Measurements from ENCODE around the gene KHDRBS2.
"Not testable (repeated sequence)": the region's sequence is repeated elsewhere in the genome, so short reads cannot be mapped to it uniquely, and the experiment has no call there.

Gene KHDRBS2

GRCh38 chr6:61835237-61835636 is 450.8 kb downstream of the KHDRBS2 start:
- DNase-seq, result no peak

- DNase-seq, result no peak
Observed at GRCh38 chr6:61833176-61833755, 452.8 kb downstream of the KHDRBS2 start.

GRCh38 chr6:61817716-61818115 is 468.3 kb downstream of the KHDRBS2 start:
- no peak for DNase-seq

DNA sequence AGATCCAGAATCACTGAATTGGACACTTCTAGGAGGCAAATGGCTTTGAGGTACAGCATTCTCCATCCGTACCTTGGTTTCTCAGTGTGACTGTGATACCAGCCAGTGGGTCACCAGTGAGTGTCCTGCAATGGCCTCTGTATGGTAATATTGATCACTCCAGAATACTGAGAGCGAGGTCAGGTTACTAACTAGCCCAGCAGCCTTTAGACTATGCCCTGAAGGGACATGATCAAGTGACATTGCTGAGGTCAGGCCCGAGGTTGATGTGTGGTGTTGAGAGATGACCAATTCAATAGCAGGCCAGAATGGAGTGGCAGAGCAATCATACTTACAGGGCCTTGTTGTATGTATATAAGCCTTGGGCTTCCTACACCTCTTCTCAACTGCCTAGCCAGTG is 476.0 kb downstream of the KHDRBS2 start:
- no peak for DNase-seq

DNA sequence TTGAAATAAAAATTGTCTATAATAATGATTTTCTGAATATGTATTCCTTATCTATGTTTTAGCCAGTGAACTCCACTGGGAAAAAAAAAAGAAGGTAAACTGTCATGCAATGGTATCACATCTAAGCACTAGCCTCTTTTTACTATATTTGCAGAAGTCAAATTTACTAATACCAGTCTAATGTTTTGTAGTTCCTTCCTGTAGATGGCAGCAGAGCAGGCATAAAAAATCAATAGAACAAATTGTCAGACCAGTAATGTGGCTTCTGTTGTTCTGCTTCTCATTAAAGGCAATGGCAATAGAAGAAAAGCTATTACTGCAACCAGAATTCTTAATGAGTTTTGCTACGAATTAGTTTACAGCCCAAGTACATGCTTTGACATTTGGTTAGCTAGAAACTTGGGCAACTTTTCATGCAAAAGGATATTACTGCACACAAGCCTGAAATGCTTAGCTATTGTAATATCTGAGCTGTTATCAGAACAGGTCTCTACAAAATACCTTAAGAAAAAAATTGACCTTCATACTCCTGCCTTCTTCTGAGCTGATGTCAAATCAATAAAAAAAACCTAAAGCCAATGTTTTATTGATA is 476.9 kb downstream of the KHDRBS2 start:
- DNase-seq, result no peak

DNA sequence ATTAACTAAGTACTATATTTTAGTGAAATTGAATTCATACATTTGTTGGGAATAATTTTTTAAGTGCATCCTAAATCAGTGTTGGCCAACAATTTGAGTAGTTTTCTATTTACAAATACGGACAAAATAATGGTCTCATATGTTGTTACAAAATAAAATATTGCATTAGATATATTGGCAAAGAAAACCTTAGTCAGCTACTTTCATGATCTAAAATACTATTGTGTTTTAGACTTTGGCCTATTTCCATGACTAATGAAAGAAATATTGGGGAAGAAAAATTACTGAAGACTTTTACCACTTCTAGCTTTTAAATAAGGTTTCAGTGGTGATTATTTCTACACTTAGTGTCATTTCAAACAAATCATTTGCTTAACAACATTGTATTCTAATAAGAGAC is 498.0 kb downstream of the KHDRBS2 start:
- DNase-seq, result no peak

DNA sequence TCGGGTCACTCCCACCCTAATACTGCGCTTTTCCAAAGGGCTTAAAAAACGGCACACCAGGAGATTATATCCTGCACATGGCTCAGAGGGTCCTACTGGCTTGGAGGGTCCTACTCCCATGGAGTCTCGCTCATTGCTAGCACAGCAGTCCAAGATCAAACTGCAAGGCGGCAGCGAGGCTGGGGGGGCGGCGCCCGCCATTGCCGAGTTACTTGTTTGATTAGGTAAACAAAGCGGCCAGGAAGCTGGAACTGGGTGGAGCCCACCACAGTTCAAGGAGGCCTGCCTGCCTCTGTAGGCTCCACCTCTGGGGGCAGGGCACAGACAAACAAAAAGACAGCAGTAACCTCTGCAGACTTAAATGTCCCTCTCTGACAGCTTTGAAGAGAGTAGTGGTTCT is 516.6 kb downstream of the KHDRBS2 start:
- DNase-seq, result not testable (repeated sequence)

DNA sequence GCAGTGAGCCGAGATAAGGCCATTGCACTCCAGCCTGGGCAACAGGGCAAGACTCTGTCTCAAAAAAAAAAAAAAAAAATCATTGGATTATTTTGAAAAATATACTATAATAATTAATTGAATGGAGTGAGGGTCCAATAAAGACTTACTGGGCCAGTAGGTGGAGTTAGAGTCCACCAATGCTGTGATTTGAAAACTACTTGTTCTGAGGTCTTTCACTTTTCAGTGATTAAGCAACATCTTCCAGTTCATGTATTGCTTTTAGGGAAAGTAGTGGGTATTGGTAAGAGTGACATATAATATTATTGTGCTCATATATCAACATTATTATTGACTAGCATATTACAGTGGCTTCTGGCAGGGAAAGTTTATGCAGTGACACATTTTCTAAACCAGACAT is 530.3 kb downstream of the KHDRBS2 start:
- no peak for DNase-seq

DNA sequence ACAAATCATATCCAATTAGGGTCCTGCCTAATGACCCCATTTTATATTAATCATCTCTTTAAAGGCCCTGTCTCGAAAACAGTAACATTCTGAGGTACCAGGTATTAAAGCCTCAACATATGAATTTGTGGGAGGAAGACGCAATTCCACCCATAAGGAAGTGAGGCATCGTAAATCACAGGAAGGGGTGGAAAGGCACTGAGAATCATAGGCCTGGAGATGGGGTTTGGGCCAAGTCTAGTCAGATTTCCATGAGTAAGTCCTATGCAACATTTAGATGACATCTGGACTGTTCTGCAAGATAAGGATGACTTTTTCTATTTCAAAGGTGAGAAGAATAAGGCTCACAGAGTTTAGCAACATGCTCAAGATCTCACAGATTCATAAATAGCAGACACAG is 534.0 kb downstream of the KHDRBS2 start:
- no peak for DNase-seq

DNA sequence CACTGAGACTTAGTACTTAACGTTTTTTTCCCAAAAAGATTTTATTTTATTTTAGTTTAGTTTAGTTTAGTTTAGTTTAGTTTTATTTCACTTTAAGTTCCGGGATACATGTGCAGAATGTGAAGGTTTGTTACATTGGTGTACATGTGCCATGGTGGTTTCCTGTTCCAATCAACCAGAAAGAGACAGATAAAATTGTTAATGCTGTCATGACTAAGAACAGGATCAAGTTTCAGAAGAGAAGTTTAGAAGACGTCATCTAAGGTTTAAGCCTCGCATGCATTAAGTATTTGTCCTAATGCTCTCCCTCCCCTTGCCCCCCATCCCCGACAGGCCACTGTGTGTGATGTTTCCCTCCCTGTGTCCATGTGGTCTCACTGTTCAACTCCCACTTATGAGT is 540.0 kb downstream of the KHDRBS2 start:
- DNase-seq, result no peak

DNA sequence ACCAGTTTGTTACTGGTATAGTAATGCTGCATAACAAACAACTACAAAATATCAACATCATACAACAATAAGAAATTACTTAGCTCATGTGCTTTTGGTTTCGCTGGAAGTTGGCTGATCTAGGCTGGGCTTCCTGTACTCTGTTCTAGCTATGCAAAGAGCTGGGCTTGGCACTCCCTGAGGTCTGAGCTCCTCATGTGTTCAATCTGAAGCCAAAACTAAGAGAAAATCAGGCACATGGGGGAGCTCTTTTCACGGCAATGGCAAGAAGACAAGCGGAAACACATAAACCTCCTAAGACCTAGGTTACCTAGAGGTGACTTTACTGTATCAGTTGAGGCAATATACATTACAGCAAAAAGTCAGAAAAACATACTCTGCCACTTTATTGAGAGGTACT is 574.2 kb downstream of the KHDRBS2 start:
- no peak for DNase-seq

GRCh38 chr6:61688165-61688564 is 597.9 kb downstream of the KHDRBS2 start:
- DNase-seq, result no peak

DNA sequence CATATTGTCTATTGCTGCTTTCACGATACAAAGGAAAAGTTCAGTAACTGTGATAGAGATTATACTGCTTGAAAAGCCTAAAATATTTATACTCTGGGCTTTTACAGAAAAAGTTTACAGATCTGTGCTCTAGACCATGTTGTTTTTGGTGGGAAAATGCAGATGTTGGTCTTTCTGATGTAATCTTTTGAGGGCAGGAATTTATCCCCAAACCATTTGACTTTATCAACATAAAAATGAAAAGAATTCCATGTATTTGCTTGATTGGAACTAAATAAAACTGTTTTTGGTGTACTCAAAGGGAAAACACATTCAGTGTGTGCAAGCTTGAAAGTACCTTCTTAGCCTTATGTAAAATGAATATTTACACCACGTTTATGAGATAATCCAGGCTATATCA is 603.5 kb downstream of the KHDRBS2 start:
- DNase-seq, result no peak

- no peak for DNase-seq
Observed at GRCh38 chr6:61679625-61680024, 606.4 kb downstream of the KHDRBS2 start.

- no peak for DNase-seq
Observed at GRCh38 chr6:61675734-61676133, 610.3 kb downstream of the KHDRBS2 start.

DNA sequence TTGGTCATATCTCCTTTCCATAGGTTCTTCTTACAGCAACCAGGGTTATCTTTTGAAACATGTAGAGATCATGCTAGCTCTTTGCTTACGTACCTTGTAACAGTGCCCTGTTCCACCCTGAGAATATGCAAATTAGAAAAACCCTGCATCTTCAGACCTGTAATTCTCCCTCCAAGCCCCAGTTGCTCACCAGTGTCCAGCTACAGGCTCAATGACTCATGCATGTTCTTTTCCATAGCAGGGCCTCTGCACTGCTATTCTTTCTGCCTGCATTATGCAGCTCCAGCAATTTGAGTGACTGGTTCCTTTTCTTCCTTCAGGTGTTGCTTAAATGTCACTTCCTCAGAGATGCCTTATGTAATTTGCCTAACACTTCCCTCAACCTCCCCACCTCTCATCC is 636.2 kb downstream of the KHDRBS2 start:
- no peak for DNase-seq

DNA sequence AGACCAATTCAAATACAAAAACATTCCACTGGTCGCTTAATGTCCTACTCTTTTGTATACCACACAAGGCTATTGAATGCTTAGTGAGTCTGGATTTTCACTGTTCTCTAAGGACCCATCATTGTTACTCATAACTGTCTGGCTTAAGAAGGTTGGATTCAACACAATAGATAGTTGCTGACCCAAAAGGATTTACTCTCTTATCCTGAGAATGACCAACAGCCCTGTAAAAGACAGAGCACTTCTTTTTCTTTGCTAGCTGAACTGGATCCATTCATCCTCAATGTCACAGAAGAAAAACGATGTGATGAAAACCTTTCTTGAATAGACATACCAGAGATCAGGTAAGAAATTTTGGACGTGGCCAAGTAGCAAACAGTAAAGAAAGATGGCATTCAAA is 645.6 kb downstream of the KHDRBS2 start:
- no peak for DNase-seq

Data from CD4-positive, alpha-beta T cell treated with Interleukin-4 for 4 hours (primary cell).